Loucy (cell line): ENCODE results near the gene BRINP2.

Experiments
- EZH2phosphoT487 ChIP-seq: fragments of 200-600 bp; IDR thresholded peaks from 2 replicates; pipeline ENCODE4 v1.6.1; 2018; ENCODE audit warnings: antibody characterized with exemption, mild to moderate bottlenecking, moderate library complexity, borderline replicate concordance
- TF ChIP-seq, protein P1 (sequence below): fragments of 200-600 bp; sonication (generic); conservative IDR thresholded peaks from 2 replicates; pipeline ENCODE4 v1.5.1; 2014; ENCODE audit warnings: mild to moderate bottlenecking, antibody characterized with exemption, low read length

GRCh38 chr1:177132141-177132540 is 38.6 kb upstream of the BRINP2 start:
- TF ChIP-seq EZH2phosphoT487, result no peak
- TF ChIP-seq, protein P1, sequence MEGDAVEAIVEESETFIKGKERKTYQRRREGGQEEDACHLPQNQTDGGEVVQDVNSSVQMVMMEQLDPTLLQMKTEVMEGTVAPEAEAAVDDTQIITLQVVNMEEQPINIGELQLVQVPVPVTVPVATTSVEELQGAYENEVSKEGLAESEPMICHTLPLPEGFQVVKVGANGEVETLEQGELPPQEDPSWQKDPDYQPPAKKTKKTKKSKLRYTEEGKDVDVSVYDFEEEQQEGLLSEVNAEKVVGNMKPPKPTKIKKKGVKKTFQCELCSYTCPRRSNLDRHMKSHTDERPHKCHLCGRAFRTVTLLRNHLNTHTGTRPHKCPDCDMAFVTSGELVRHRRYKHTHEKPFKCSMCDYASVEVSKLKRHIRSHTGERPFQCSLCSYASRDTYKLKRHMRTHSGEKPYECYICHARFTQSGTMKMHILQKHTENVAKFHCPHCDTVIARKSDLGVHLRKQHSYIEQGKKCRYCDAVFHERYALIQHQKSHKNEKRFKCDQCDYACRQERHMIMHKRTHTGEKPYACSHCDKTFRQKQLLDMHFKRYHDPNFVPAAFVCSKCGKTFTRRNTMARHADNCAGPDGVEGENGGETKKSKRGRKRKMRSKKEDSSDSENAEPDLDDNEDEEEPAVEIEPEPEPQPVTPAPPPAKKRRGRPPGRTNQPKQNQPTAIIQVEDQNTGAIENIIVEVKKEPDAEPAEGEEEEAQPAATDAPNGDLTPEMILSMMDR, result no peak
